ENCODE measurements around the gene WDFY4. TPM values are rescaled to one million over a fixed set of nuclear protein-coding genes. Genes with fewer than 3 reads are reported as not detected.

WDFY4 gene
- total RNA-seq, 1 experiment from 2014 or later: 0.23 TPM

GRCh38 chr10:48887982-48888381 is 203.3 kb downstream of the WDFY4 start:
- no peak overlapping the region for H3K27ac ChIP-seq (ENCODE audit: low read length)
- no TSS peak for BruUV-seq (replicated peaks)
- no peaks in the 10 kb centered on the region for H3K36me3 ChIP-seq (ENCODE audit: control insufficient read depth, insufficient read depth, low read length)
- TF ChIP-seq REST (IDR thresholded peaks at IDR 0.05; ENCODE audit: insufficient read depth in 1 of 2, low read depth in 2 of 2, low read length in 1 of 2) (no peak), SIN3A (IDR thresholded peaks at IDR 0.05; ENCODE audit: borderline replicate concordance, insufficient read depth, low read depth, low read length) (no peak), TCF7L2 (IDR thresholded peaks at IDR 0.05; ENCODE audit: low read depth, low read length) (no peak), CTCF (IDR thresholded peaks at IDR 0.05) (no peak), POLR2AphosphoS5 (IDR thresholded peaks at IDR 0.05; ENCODE audit: low read depth, low read length) (no peak)
- H3K27me3 ChIP-seq (ENCODE audit: control insufficient read depth, insufficient read depth, low read length): peaks cover 2% of the 10 kb centered on the region; the same call in 1 of the 2 replicates
- in situ Hi-C loops (cut with HindIII; ENCODE audit: low pct_unique_long_range_greater_than_20kb, low sequenced_read_pairs): no loop called here
- ChIA-PET POLR2A (no interaction called here), CTCF (no interaction called here)
- no peak for ATAC-seq
- DNase-seq (ENCODE audit: low read depth, low spot score): no peak
- H3K9me3 ChIP-seq (ENCODE audit: control insufficient read depth, insufficient read depth, low read depth, low read length): no peaks in the 10 kb centered on the region
- H3K4me3 ChIP-seq (ENCODE audit: low read depth in 2 of 2, low read length in 2 of 2): no peak overlapping the region
- H3K4me1 ChIP-seq (ENCODE audit: control insufficient read depth, insufficient read depth, low read length): no peaks in the 10 kb centered on the region
- intact Hi-C loops (cut with micrococcal nuclease; ENCODE audit: unreplicated experiment): no loop called here

- POLR2A ChIA-PET: no interaction called here
- no peak for TF ChIP-seq CTCF (IDR thresholded peaks at IDR 0.05)
- TF ChIP-seq POLR2AphosphoS5 (IDR thresholded peaks at IDR 0.05; ENCODE audit: low read depth, low read length): no peak
- no peak for TF ChIP-seq TCF7L2 (IDR thresholded peaks at IDR 0.05; ENCODE audit: low read depth, low read length)
- no peak for TF ChIP-seq REST (IDR thresholded peaks at IDR 0.05; ENCODE audit: insufficient read depth in 1 of 2, low read depth in 2 of 2, low read length in 1 of 2)
- no peak for TF ChIP-seq SIN3A (IDR thresholded peaks at IDR 0.05; ENCODE audit: borderline replicate concordance, insufficient read depth, low read depth, low read length)
- H3K9me3 ChIP-seq (ENCODE audit: control insufficient read depth, insufficient read depth, low read depth, low read length): no peaks in the 10 kb centered on the region
- ATAC-seq (no peak), DNase-seq (ENCODE audit: low read depth, low spot score) (no peak)
- intact Hi-C loops (cut with micrococcal nuclease; ENCODE audit: unreplicated experiment): no loop called here
- in situ Hi-C loops (cut with HindIII; ENCODE audit: low pct_unique_long_range_greater_than_20kb, low sequenced_read_pairs): no loop called here
- H3K27ac ChIP-seq (ENCODE audit: low read length): no peak overlapping the region
- no peaks in the 10 kb centered on the region for H3K4me1 ChIP-seq (ENCODE audit: control insufficient read depth, insufficient read depth, low read length)
- H3K27me3 ChIP-seq (ENCODE audit: control insufficient read depth, insufficient read depth, low read length): peaks cover 8% of the 10 kb centered on the region
- no peak overlapping the region for H3K4me3 ChIP-seq (ENCODE audit: low read depth in 2 of 2, low read length in 2 of 2)
- no TSS peak for BruUV-seq (replicated peaks)
- H3K36me3 ChIP-seq (ENCODE audit: control insufficient read depth, insufficient read depth, low read length): no peaks in the 10 kb centered on the region
- CTCF ChIA-PET: no interaction called here
Measured at GRCh38 chr10:48890888-48891850, 206.5 kb downstream of the WDFY4 start.
